Choroid plexus epithelial cell (primary cell): Measurements from ENCODE around the gene RIBC2.

Experiments used
- DNase-seq: peaks from one replicate; pipeline ENCODE4 v3.0.0-alpha.2; 2010; ENCODE audit warnings: low read depth
- H3K4me3 ChIP-seq: 2 replicates; pipeline ENCODE4 v1.5.1; 2011; ENCODE audit warnings: low read depth, mild to moderate bottlenecking, control low read depth, low read length, moderate library complexity
- CTCF ChIP-seq: conservative IDR thresholded peaks from 2 replicates; pipeline ENCODE4 v1.5.1; 2011; ENCODE audit warnings: low read depth, mild to moderate bottlenecking, control low read depth, inconsistent platforms, low read length, moderate library complexity

Gene RIBC2

GRCh38 chr22:45418770-45419138, 5.3 kb downstream of the RIBC2 start:
- H3K4me3 ChIP-seq, result no peak overlapping the region
- DNase-seq, result no peak
- TF ChIP-seq CTCF, result no peak

GRCh38 chr22:45420011-45420410, 6.5 kb downstream of the RIBC2 start:
- no peak for TF ChIP-seq CTCF
- no peak overlapping the region for H3K4me3 ChIP-seq
- DNase-seq, result no peak

- no peak for DNase-seq
- no peak overlapping the region for H3K4me3 ChIP-seq
- TF ChIP-seq CTCF, result no peak
Measured at GRCh38 chr22:45420539-45420938, 7.0 kb downstream of the RIBC2 start.

GRCh38 chr22:45421349-45422055, 8.0 kb downstream of the RIBC2 start:
- no peak for DNase-seq
- TF ChIP-seq CTCF, result no peak
- no peak overlapping the region for H3K4me3 ChIP-seq

GRCh38 chr22:45422237-45422983, 8.9 kb downstream of the RIBC2 start:
- H3K4me3 ChIP-seq, result no peak overlapping the region
- DNase-seq, result no peak
- TF ChIP-seq CTCF, result no peak

GRCh38 chr22:45423524-45423923, 10.0 kb downstream of the RIBC2 start:
- no peak for TF ChIP-seq CTCF

More at GRCh38 chr22:45423524-45423923, 10.0 kb downstream of the RIBC2 start:
- H3K4me3 ChIP-seq, result no peak overlapping the region
- no peak for DNase-seq
